22Rv1 (cell line): Measurements from ENCODE around the gene CD8A.

Experiments used
- ZFX ChIP-seq: fragments of 450-650 bp; IDR thresholded peaks from 2 replicates; pipeline ENCODE4 v1.6.1; 2017; ENCODE audit warnings: antibody characterized with exemption, borderline replicate concordance
- TF ChIP-seq, protein P1 (sequence below): fragments of 450-650 bp; IDR thresholded peaks from 2 replicates; pipeline ENCODE4 v1.5.1; 2017; ENCODE audit warnings: mild to moderate bottlenecking

DNA sequence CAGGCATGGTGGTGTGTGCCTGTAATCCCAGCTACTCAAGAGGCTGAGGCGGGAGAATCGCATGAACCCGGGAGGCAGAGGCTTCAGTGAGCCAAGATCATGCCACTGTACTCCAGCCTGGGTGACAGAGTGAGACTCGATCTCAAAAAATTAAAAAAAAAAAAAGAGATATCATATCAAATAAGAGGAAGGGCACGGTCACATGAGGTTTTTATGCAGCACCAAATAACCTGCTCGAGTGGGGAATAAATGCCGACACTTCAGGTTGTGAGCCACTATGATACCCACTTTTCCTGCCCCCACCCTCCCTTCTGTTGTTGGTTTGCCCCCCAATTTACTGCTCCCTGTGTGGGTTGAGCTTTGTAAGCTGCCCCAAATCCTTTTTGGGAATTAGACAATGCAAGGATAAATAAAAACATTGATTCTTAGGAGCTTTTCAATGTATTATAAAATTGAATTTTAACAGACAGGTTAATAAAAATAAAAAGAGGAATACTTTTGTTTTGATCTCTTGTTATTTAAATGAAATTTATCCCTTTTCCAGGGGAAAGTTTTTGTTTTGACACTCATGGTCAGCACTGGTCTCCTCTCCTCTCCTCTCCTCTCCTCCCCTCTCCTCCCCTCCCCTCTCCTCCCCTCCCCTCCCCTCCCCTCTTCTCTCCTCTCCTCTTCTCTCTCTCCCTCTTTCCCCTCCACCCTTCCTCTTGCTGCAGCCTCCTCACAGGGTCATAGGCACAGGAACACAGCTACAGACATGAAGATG, 41.8 kb upstream of the CD8A start:
- TF ChIP-seq, protein P1, sequence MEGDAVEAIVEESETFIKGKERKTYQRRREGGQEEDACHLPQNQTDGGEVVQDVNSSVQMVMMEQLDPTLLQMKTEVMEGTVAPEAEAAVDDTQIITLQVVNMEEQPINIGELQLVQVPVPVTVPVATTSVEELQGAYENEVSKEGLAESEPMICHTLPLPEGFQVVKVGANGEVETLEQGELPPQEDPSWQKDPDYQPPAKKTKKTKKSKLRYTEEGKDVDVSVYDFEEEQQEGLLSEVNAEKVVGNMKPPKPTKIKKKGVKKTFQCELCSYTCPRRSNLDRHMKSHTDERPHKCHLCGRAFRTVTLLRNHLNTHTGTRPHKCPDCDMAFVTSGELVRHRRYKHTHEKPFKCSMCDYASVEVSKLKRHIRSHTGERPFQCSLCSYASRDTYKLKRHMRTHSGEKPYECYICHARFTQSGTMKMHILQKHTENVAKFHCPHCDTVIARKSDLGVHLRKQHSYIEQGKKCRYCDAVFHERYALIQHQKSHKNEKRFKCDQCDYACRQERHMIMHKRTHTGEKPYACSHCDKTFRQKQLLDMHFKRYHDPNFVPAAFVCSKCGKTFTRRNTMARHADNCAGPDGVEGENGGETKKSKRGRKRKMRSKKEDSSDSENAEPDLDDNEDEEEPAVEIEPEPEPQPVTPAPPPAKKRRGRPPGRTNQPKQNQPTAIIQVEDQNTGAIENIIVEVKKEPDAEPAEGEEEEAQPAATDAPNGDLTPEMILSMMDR: no peak
- no peak for TF ChIP-seq ZFX
